H9 (cell line): ENCODE measurements around the gene DLL4. TPM values are rescaled to one million over a fixed set of nuclear protein-coding genes. Genes with fewer than 3 reads are reported as not detected.

Experiments used
- DNase-seq: peaks from one replicate; pipeline ENCODE4 v3.0.0-alpha.2; 2017
- H2AFZ ChIP-seq: one replicate; pipeline ENCODE4 v1.6.1; 2013; ENCODE audit warnings: mild to moderate bottlenecking, low read length, control low read depth, moderate library complexity
- H2AK5ac ChIP-seq: 2 replicates; pipeline ENCODE4 v1.6.1; 2013; ENCODE audit warnings: low read length, control low read depth, mixed read lengths; ENCODE audit not compliant: insufficient read length
- H2BK120ac ChIP-seq: one replicate; pipeline ENCODE4 v1.6.1; 2013; ENCODE audit warnings: low read depth, mild to moderate bottlenecking, low read length, control low read depth, inconsistent platforms; ENCODE audit not compliant: poor library complexity, severe bottlenecking
- H2BK12ac ChIP-seq: 2 replicates; pipeline ENCODE4 v1.6.1; 2013; ENCODE audit warnings: low read length, control low read depth, mixed read lengths, low read depth; ENCODE audit not compliant: insufficient read length
- H2BK15ac ChIP-seq: 2 replicates; pipeline ENCODE4 v1.6.1; 2013; ENCODE audit warnings: low read depth, low read length, control low read depth
- H2BK20ac ChIP-seq: one replicate; pipeline ENCODE4 v1.6.1; 2013; ENCODE audit warnings: low read depth, mild to moderate bottlenecking, low read length, control low read depth, inconsistent platforms; ENCODE audit not compliant: poor library complexity, severe bottlenecking
- H2BK5ac ChIP-seq: 2 replicates; pipeline ENCODE4 v1.6.1; 2013; ENCODE audit warnings: low read length, control low read depth, mixed read lengths; ENCODE audit not compliant: insufficient read length
- H3K14ac ChIP-seq: 2 replicates; pipeline ENCODE4 v1.6.1; 2013; ENCODE audit warnings: low read length, control low read depth; ENCODE audit not compliant: insufficient read depth
- H3K18ac ChIP-seq: 2 replicates; pipeline ENCODE4 v1.6.1; 2013; ENCODE audit warnings: low read depth, mild to moderate bottlenecking, mixed read lengths, low read length, control low read depth; ENCODE audit not compliant: insufficient read length
- H3K23ac ChIP-seq: 2 replicates; pipeline ENCODE4 v1.6.1; 2013; ENCODE audit warnings: low read length, control low read depth, mixed read lengths, low read depth; ENCODE audit not compliant: insufficient read length
- H3K23me2 ChIP-seq: 2 replicates; pipeline ENCODE4 v1.6.1; 2013; ENCODE audit warnings: low read depth, mild to moderate bottlenecking, mixed read lengths, low read length, control low read depth; ENCODE audit not compliant: insufficient read length, poor library complexity, severe bottlenecking
- H3K27ac ChIP-seq: 2 replicates; pipeline ENCODE4 v1.5.1; 2013; ENCODE audit warnings: low read length, control low read depth, mixed read lengths, low read depth; ENCODE audit not compliant: insufficient read length
- H3K27me3 ChIP-seq: 2 replicates; pipeline ENCODE4 v1.6.1; 2013; ENCODE audit warnings: low read length, control low read depth, inconsistent platforms; ENCODE audit not compliant: insufficient read depth
- H3K4ac ChIP-seq: 2 replicates; pipeline ENCODE4 v1.6.1; 2013; ENCODE audit warnings: low read depth, mild to moderate bottlenecking, control low read depth, inconsistent platforms, low read length, moderate library complexity
- H3K4me1 ChIP-seq: 2 replicates; pipeline ENCODE4 v1.6.1; 2013; ENCODE audit warnings: low read length, control low read depth, inconsistent platforms; ENCODE audit not compliant: insufficient read depth
- H3K4me2 ChIP-seq: 2 replicates; pipeline ENCODE4 v1.6.1; 2013; ENCODE audit warnings: low read length, control low read depth, mixed read lengths; ENCODE audit not compliant: insufficient read length, insufficient read depth
- H3K56ac ChIP-seq: 2 replicates; pipeline ENCODE4 v1.6.1; 2013; ENCODE audit warnings: low read depth, mild to moderate bottlenecking, mixed read lengths, low read length, control low read depth; ENCODE audit not compliant: insufficient read length
- H3K79me1 ChIP-seq: 2 replicates; pipeline ENCODE4 v1.6.1; 2013; ENCODE audit warnings: low read depth, mild to moderate bottlenecking, moderate library complexity, low read length, control low read depth, inconsistent platforms; ENCODE audit not compliant: insufficient read depth, poor library complexity, severe bottlenecking
- H3K79me2 ChIP-seq: 2 replicates; pipeline ENCODE4 v1.6.1; 2013; ENCODE audit warnings: low read length, control low read depth, inconsistent platforms; ENCODE audit not compliant: insufficient read depth
- H3K9ac ChIP-seq: 2 replicates; pipeline ENCODE4 v1.6.1; 2013; ENCODE audit warnings: low read length, control low read depth, mixed read lengths; ENCODE audit not compliant: insufficient read length; ENCODE audit errors: extremely low read depth
- H3K9me3 ChIP-seq: one replicate; pipeline ENCODE4 v1.6.1; 2013; ENCODE audit warnings: low read depth, low read length, inconsistent platforms; ENCODE audit not compliant: control insufficient read depth
- H3T11ph ChIP-seq: one replicate; pipeline ENCODE4 v1.6.1; 2013; ENCODE audit warnings: mild to moderate bottlenecking, low read length, control low read depth, inconsistent platforms
- H4K20me1 ChIP-seq: one replicate; pipeline ENCODE4 v1.6.1; 2013; ENCODE audit not compliant: control insufficient read depth, insufficient read length, insufficient read depth
- H4K5ac ChIP-seq: 2 replicates; pipeline ENCODE4 v1.6.1; 2013; ENCODE audit warnings: low read depth, mild to moderate bottlenecking, mixed read lengths, low read length, control low read depth; ENCODE audit not compliant: insufficient read length
- H4K8ac ChIP-seq: replicated peaks from 2 replicates; pipeline ENCODE4 v1.6.1; 2013; ENCODE audit warnings: low read length, control low read depth, mixed read lengths, low read depth; ENCODE audit not compliant: insufficient read length
- H4K91ac ChIP-seq: 2 replicates; pipeline ENCODE4 v1.6.1; 2013; ENCODE audit warnings: low read depth, mild to moderate bottlenecking, moderate library complexity, mixed read lengths, low read length, control low read depth; ENCODE audit not compliant: insufficient read length
- H3K27ac Mint-ChIP-seq, 3 experiments: 2 replicates in 2 of 3; 3 replicates in 1 of 3; pipeline ENCODE4 v1.8.0; 2020 to 2021; ENCODE audit warnings: mixed read lengths in 3 of 3, mild to moderate bottlenecking in 1 of 3, moderate library complexity in 1 of 3
- H3K27me3 Mint-ChIP-seq: 2 replicates; pipeline ENCODE4 v1.8.0; 2021; ENCODE audit warnings: low read depth, mild to moderate bottlenecking, moderate library complexity, mixed read lengths
- H3K36me3 Mint-ChIP-seq, 3 experiments: 2 replicates in 2 of 3; 3 replicates in 1 of 3; pipeline ENCODE4 v1.8.0; 2020 to 2021; ENCODE audit warnings: low read depth in 3 of 3, mixed read lengths in 3 of 3; ENCODE audit not compliant: insufficient read depth in 1 of 3
- H3K4me1 Mint-ChIP-seq, 2 experiments: 2 replicates each; pipeline ENCODE4 v1.8.0; 2020; ENCODE audit warnings: mixed read lengths in 2 of 2
- H3K4me3 Mint-ChIP-seq, 2 experiments: 2 replicates in 1 of 2; 3 replicates in 1 of 2; pipeline ENCODE4 v1.8.0; 2020 to 2021; ENCODE audit warnings: mild to moderate bottlenecking in 2 of 2, mixed read lengths in 2 of 2, moderate library complexity in 1 of 2
- H3K9me3 Mint-ChIP-seq, 2 experiments: 2 replicates in 1 of 2; 3 replicates in 1 of 2; pipeline ENCODE4 v1.8.0; 2020; ENCODE audit warnings: mild to moderate bottlenecking in 2 of 2, mixed read lengths in 2 of 2, moderate library complexity in 1 of 2
- WGBS: extraction: QIAGEN DNeasy Blood & Tissue Kit; methylation state at CpG from one replicate; pipeline ENCODE4 v1.1.7; 2013; ENCODE audit warnings: missing lambda C conversion rate, low lambda C conversion rate, mixed read lengths; ENCODE audit not compliant: insufficient read length; ENCODE audit errors: extremely low coverage; 5-methylcytosine and 5-hydroxymethylcytosine counted together
- total RNA-seq: library from RNA; stranded (reverse); gene quantifications from 2 replicates; pipeline ENCODE4 v1.2.1, GENCODE V29; 2021
- TF ChIP-seq, protein P1 (sequence below): fragments of 200-600 bp; sonication (generic); conservative IDR thresholded peaks from 3 replicates; pipeline ENCODE4 v1.8.0; 2021; ENCODE audit warnings: antibody characterized with exemption, mild to moderate bottlenecking

Gene DLL4
- total RNA-seq, 1 experiment from 2014 or later = 0.28 TPM

GRCh38 chr15:40968290-40969085 is 39.3 kb downstream of the DLL4 start:
- no peaks in the 10 kb centered on the region for H3K36me3 Mint-ChIP-seq
- H3T11ph ChIP-seq = no peak overlapping the region
- H3K4me1 Mint-ChIP-seq = peaks cover 27 to 41% of the 10 kb centered on the region in 2 experiments
- H2AFZ ChIP-seq = no peak overlapping the region
- H3K4me3 Mint-ChIP-seq = no peak overlapping the region; a peak in 2 of 5 replicates
- no peak overlapping the region for H3K56ac ChIP-seq
- H2BK12ac ChIP-seq = no peak overlapping the region
- no peak overlapping the region for H4K5ac ChIP-seq
- no peaks in the 10 kb centered on the region; a peak in 2 of 5 replicates for H3K9me3 Mint-ChIP-seq
- 0 out of 7 replicates have a peak overlapping the region, but pooled peaks of 1 of the 3 experiments have one; percentile 67 for H3K27ac Mint-ChIP-seq
- H2AK5ac ChIP-seq = no peak overlapping the region
- H2BK20ac ChIP-seq = no peak overlapping the region
- H3K79me2 ChIP-seq = no peaks in the 10 kb centered on the region
- DNase-seq = peak; percentile 57
- TF ChIP-seq, protein P1, sequence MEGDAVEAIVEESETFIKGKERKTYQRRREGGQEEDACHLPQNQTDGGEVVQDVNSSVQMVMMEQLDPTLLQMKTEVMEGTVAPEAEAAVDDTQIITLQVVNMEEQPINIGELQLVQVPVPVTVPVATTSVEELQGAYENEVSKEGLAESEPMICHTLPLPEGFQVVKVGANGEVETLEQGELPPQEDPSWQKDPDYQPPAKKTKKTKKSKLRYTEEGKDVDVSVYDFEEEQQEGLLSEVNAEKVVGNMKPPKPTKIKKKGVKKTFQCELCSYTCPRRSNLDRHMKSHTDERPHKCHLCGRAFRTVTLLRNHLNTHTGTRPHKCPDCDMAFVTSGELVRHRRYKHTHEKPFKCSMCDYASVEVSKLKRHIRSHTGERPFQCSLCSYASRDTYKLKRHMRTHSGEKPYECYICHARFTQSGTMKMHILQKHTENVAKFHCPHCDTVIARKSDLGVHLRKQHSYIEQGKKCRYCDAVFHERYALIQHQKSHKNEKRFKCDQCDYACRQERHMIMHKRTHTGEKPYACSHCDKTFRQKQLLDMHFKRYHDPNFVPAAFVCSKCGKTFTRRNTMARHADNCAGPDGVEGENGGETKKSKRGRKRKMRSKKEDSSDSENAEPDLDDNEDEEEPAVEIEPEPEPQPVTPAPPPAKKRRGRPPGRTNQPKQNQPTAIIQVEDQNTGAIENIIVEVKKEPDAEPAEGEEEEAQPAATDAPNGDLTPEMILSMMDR = no peak
- H3K27ac ChIP-seq = no peak overlapping the region
- no peaks in the 10 kb centered on the region; the same call in 1 of the 2 replicates for H3K4me1 ChIP-seq
- H4K8ac ChIP-seq = no peak overlapping the region
- no peak overlapping the region for H2BK15ac ChIP-seq
- no peak overlapping the region for H2BK120ac ChIP-seq
- WGBS = no CpG with 5 or more reads among the region's 7 CpGs
- no peak overlapping the region for H3K4ac ChIP-seq
- H3K23ac ChIP-seq = no peak overlapping the region
- no peak overlapping the region for H3K18ac ChIP-seq
- H3K23me2 ChIP-seq = no peaks in the 10 kb centered on the region
- H3K27me3 Mint-ChIP-seq = no peaks in the 10 kb centered on the region; the same call in 1 of the 2 replicates
- H4K91ac ChIP-seq = no peak overlapping the region
- H4K20me1 ChIP-seq = no peaks in the 10 kb centered on the region
- no peaks in the 10 kb centered on the region for H3K27me3 ChIP-seq
- H3K14ac ChIP-seq = no peak overlapping the region
- no peaks in the 10 kb centered on the region for H3K9me3 ChIP-seq
- H3K79me1 ChIP-seq = no peaks in the 10 kb centered on the region
- no peak overlapping the region for H2BK5ac ChIP-seq
- H3K9ac ChIP-seq = no peak overlapping the region
- no peak overlapping the region for H3K4me2 ChIP-seq
